GM13976 (cell line): ENCODE data around the gene SRCAP.

ENCODE experiments used
- DNase-seq: peaks from one replicate; pipeline ENCODE4 v3.0.0; 2012; ENCODE audit warnings: low spot score
- CTCF ChIP-seq: IDR thresholded peaks from 2 replicates; pipeline ENCODE4 v1.5.1; 2012; ENCODE audit warnings: borderline replicate concordance, mild to moderate bottlenecking; ENCODE audit not compliant: insufficient read depth; ENCODE audit errors: extremely low read depth, missing control alignments, control extremely low read depth
- in situ Hi-C: fragments of 300-500 bp; cut with MboI; formaldehyde crosslinking; loops from one replicate; pipeline ENCODE4 v1.12.0; 2022; ENCODE audit warnings: low sequenced_read_pairs, mixed read lengths, inconsistent platforms; ENCODE audit not compliant: unreplicated experiment

Gene SRCAP

GRCh38 chr16:30755955-30756780 is 57.2 kb downstream of the SRCAP start:
- DNase-seq = no peak
- no peak for TF ChIP-seq CTCF
- in situ Hi-C loops = no loop called here

- no peak for TF ChIP-seq CTCF
- in situ Hi-C loops = no loop called here
- no peak for DNase-seq
These were observed 57.8 kb downstream of the SRCAP start for GRCh38 chr16:30756781-30757100.

- TF ChIP-seq CTCF = no peak
- no peak for DNase-seq
- in situ Hi-C loops = no loop called here
These were observed 58.3 kb downstream of the SRCAP start for GRCh38 chr16:30757316-30757715.

GRCh38 chr16:30758988-30759491 is 60.1 kb downstream of the SRCAP start:
- no peak for DNase-seq
- in situ Hi-C loops = no loop called here

GRCh38 chr16:30760001-30760559 is 61.1 kb downstream of the SRCAP start:
- in situ Hi-C loops = no loop called here
- no peak for DNase-seq
- no peak for TF ChIP-seq CTCF

More at GRCh38 chr16:30758988-30759491, 60.1 kb downstream of the SRCAP start:
- TF ChIP-seq CTCF = no peak

GRCh38 chr16:30760577-30761426 is 61.8 kb downstream of the SRCAP start:
- in situ Hi-C loops = no loop called here
- no peak for DNase-seq
- no peak for TF ChIP-seq CTCF
